ENCODE data around the gene RFX8.

Gene RFX8

DNA sequence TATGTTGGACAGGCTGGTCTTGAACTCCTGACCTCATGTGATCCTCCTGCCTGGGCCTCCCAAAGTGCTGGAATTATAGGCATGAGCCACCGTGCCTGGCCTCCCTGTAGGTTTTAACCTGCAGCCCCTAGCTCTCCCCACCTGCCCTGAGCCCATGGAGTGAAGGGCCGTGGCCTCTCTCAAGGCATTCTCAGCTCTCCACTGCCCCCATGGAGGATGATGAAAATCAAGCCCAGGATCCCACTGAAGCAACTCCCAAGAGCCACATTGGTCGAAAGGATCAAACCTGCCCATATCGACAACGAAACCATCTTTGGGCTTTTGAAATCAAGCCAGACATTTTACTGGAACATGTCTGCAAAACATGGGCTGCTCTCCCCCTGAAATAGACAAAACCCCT, 65.2 kb downstream of the RFX8 start:
- Histone ChIP-seq H3K27me3 (ENCODE audit: low read length) (no peaks in the 10 kb centered on the region), H3K9me3 (ENCODE audit: insufficient read depth, low read length) (no peaks in the 10 kb centered on the region), H3K36me3 (ENCODE audit: low read length) (no peaks in the 10 kb centered on the region), H3F3A (ENCODE audit: insufficient read depth) (no peaks in the 10 kb centered on the region), H3K9me2 (replicated peaks; ENCODE audit: insufficient read depth, low read length) (no peaks in the 10 kb centered on the region), H3K4me3 (ENCODE audit: insufficient read depth, low read length, poor library complexity, severe bottlenecking) (no peak overlapping the region), H3K27ac (ENCODE audit: low read depth, low read length) (no peak overlapping the region), H3K9ac (ENCODE audit: low read length) (no peak overlapping the region), H4K20me1 (ENCODE audit: low read depth, low read length) (no peaks in the 10 kb centered on the region), H2AFZ (ENCODE audit: low read depth, low read length, severe bottlenecking) (no peak overlapping the region), H3K79me2 (ENCODE audit: insufficient read depth, low read length) (no peaks in the 10 kb centered on the region), H3K4me2 (ENCODE audit: low read depth, low read length, poor library complexity, severe bottlenecking) (no peak overlapping the region)
- no peak for TF ChIP-seq EZH2phosphoT487 (conservative IDR thresholded peaks at IDR 0.05; ENCODE audit: low read length)
- TF ChIP-seq, protein P1, sequence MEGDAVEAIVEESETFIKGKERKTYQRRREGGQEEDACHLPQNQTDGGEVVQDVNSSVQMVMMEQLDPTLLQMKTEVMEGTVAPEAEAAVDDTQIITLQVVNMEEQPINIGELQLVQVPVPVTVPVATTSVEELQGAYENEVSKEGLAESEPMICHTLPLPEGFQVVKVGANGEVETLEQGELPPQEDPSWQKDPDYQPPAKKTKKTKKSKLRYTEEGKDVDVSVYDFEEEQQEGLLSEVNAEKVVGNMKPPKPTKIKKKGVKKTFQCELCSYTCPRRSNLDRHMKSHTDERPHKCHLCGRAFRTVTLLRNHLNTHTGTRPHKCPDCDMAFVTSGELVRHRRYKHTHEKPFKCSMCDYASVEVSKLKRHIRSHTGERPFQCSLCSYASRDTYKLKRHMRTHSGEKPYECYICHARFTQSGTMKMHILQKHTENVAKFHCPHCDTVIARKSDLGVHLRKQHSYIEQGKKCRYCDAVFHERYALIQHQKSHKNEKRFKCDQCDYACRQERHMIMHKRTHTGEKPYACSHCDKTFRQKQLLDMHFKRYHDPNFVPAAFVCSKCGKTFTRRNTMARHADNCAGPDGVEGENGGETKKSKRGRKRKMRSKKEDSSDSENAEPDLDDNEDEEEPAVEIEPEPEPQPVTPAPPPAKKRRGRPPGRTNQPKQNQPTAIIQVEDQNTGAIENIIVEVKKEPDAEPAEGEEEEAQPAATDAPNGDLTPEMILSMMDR (IDR thresholded peaks at IDR 0.05; ENCODE audit: insufficient read depth, low read length, poor library complexity, severe bottlenecking), result no peak

- Histone ChIP-seq H3K79me2 (ENCODE audit: insufficient read depth, low read length) (no peaks in the 10 kb centered on the region), H3K9me2 (replicated peaks; ENCODE audit: insufficient read depth, low read length) (no peaks in the 10 kb centered on the region), H2AFZ (ENCODE audit: low read depth, low read length, severe bottlenecking) (no peak overlapping the region), H3F3A (ENCODE audit: insufficient read depth) (no peaks in the 10 kb centered on the region), H3K4me3 (ENCODE audit: insufficient read depth, low read length, poor library complexity, severe bottlenecking) (no peak overlapping the region), H3K27ac (ENCODE audit: low read depth, low read length) (no peak overlapping the region), H4K20me1 (ENCODE audit: low read depth, low read length) (no peaks in the 10 kb centered on the region), H3K9ac (ENCODE audit: low read length) (no peak overlapping the region), H3K27me3 (ENCODE audit: low read length) (no peaks in the 10 kb centered on the region), H3K36me3 (ENCODE audit: low read length) (no peaks in the 10 kb centered on the region), H3K4me2 (ENCODE audit: low read depth, low read length, poor library complexity, severe bottlenecking) (no peak overlapping the region), H3K9me3 (ENCODE audit: insufficient read depth, low read length) (no peaks in the 10 kb centered on the region)
- TF ChIP-seq EZH2phosphoT487 (conservative IDR thresholded peaks at IDR 0.05; ENCODE audit: low read length), result no peak
Measured at GRCh38 chr2:101408925-101409324, 66.0 kb downstream of the RFX8 start.

- no peak for TF ChIP-seq EZH2phosphoT487 (conservative IDR thresholded peaks at IDR 0.05; ENCODE audit: low read length)
- TF ChIP-seq, protein P1 (IDR thresholded peaks at IDR 0.05; ENCODE audit: insufficient read depth, low read length, poor library complexity, severe bottlenecking), result no peak
- no peaks in the 10 kb centered on the region for H3K9me3 ChIP-seq (ENCODE audit: insufficient read depth, low read length)
- no peaks in the 10 kb centered on the region for H3K27me3 ChIP-seq (ENCODE audit: low read length)
- H3F3A ChIP-seq (ENCODE audit: insufficient read depth), result no peaks in the 10 kb centered on the region
- no peaks in the 10 kb centered on the region for H4K20me1 ChIP-seq (ENCODE audit: low read depth, low read length)
- no peaks in the 10 kb centered on the region for H3K9me2 ChIP-seq (replicated peaks; ENCODE audit: insufficient read depth, low read length)
- no peak overlapping the region for H3K4me2 ChIP-seq (ENCODE audit: low read depth, low read length, poor library complexity, severe bottlenecking)
- H3K9ac ChIP-seq (ENCODE audit: low read length), result no peak overlapping the region
- no peak overlapping the region for H3K4me3 ChIP-seq (ENCODE audit: insufficient read depth, low read length, poor library complexity, severe bottlenecking)
- no peaks in the 10 kb centered on the region for H3K36me3 ChIP-seq (ENCODE audit: low read length)
- no peak overlapping the region for H2AFZ ChIP-seq (ENCODE audit: low read depth, low read length, severe bottlenecking)
- H3K79me2 ChIP-seq (ENCODE audit: insufficient read depth, low read length), result no peaks in the 10 kb centered on the region
- no peak overlapping the region for H3K27ac ChIP-seq (ENCODE audit: low read depth, low read length)
Measured at GRCh38 chr2:101405351-101405899, 69.5 kb downstream of the RFX8 start.

- H4K20me1 ChIP-seq (ENCODE audit: low read depth, low read length), result no peaks in the 10 kb centered on the region
- no peak overlapping the region for H3K4me3 ChIP-seq (ENCODE audit: insufficient read depth, low read length, poor library complexity, severe bottlenecking)
- no peak overlapping the region for H3K27ac ChIP-seq (ENCODE audit: low read depth, low read length)
- H3F3A ChIP-seq (ENCODE audit: insufficient read depth), result no peaks in the 10 kb centered on the region
- no peaks in the 10 kb centered on the region for H3K9me3 ChIP-seq (ENCODE audit: insufficient read depth, low read length)
- no peaks in the 10 kb centered on the region for H3K9me2 ChIP-seq (replicated peaks; ENCODE audit: insufficient read depth, low read length)
- H3K36me3 ChIP-seq (ENCODE audit: low read length), result no peaks in the 10 kb centered on the region
- TF ChIP-seq, protein P1 (IDR thresholded peaks at IDR 0.05; ENCODE audit: insufficient read depth, low read length, poor library complexity, severe bottlenecking), result no peak
- no peak for TF ChIP-seq EZH2phosphoT487 (conservative IDR thresholded peaks at IDR 0.05; ENCODE audit: low read length)
- no peak overlapping the region for H3K4me2 ChIP-seq (ENCODE audit: low read depth, low read length, poor library complexity, severe bottlenecking)
- no peaks in the 10 kb centered on the region for H3K79me2 ChIP-seq (ENCODE audit: insufficient read depth, low read length)
- no peaks in the 10 kb centered on the region for H3K27me3 ChIP-seq (ENCODE audit: low read length)
- H2AFZ ChIP-seq (ENCODE audit: low read depth, low read length, severe bottlenecking), result no peak overlapping the region
- no peak overlapping the region for H3K9ac ChIP-seq (ENCODE audit: low read length)
Measured at GRCh38 chr2:101403745-101404144, 71.2 kb downstream of the RFX8 start.

Data from SU-DHL-6 (cell line).